ENCODE results near the gene TTC28.
"Not testable (repeated sequence)": the region's sequence is repeated elsewhere in the genome, so short reads cannot be mapped to it uniquely, and the experiment has no call there.

The TTC28 gene

DNA sequence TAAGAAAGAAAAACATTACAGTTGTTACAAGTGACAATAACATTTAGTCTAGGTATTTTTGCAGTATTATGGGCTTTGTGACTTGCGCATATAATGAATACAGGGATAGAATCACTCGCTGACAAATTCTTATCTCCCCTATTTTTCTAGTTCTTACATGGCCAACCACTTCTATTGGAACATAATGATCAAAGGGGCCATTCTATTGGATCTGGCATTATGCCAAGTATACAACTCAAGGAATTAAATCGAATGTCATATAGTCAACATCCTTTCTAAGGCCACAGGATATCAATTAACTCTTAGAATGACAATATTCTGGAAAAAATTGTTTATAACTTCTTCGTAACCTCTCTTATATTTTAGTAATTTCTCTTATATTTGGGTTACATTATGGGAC is 272.0 kb downstream of the TTC28 start:
- DNase-seq = no peak
- ATAC-seq = no peak

DNA sequence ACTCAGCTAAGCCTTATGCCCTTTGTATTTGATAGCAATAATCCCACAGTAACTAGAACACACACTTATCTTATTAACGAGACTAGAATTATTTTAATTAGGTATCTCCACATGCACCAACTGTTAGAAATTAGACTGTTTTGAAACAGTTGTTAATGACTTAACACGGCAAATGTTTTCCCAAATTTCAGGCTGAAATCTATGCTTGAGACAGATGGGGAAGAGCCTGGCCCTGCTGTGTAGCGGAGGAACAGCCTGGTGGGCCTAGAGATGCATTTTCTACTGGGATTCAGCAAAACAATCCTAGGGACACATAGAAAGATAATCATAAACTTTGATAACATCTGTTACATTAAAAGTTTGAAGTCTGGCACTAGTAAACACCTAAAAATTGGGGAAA is 273.4 kb downstream of the TTC28 start:
- DNase-seq (no peak), ATAC-seq (no peak)

DNA sequence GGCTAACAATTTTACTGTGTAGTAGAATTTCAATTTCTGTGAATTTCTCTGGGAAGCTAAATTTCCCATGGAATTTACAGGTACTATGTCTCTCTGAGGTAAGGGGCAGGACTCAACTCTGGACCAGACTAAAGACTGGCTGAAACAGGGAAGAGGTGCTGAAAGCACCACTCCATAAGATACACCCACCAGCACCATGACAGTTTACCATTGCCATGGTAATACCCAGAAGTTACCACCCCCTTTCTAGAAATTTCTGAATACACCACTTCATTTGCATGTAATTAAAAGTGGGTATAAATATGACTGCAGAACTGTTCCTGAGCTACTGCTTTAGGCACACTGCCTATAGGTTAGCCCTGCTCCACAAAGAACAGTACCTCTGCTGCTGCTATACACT is 274.1 kb downstream of the TTC28 start:
- DNase-seq = no peak
- ATAC-seq = no peak

DNA sequence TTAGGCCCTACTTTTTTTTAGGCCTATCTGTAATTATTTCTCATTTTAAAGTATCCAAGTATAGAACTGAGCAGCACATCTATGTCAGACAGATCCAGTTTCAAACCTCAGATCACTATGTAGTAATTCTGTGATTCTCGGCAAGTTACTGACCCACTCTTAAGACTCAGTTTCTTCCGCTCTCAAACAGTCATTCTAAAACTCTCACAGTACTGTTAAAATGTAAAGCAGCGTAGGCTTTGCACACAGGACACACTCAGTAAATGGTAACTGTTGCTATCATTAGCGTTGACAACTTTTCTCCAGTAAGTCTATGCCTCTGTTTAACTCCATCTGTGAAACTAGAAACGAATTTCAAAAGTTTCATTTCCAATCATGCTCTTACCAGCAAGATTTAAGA is 277.1 kb downstream of the TTC28 start:
- no peak for ATAC-seq
- no peak for DNase-seq

DNA sequence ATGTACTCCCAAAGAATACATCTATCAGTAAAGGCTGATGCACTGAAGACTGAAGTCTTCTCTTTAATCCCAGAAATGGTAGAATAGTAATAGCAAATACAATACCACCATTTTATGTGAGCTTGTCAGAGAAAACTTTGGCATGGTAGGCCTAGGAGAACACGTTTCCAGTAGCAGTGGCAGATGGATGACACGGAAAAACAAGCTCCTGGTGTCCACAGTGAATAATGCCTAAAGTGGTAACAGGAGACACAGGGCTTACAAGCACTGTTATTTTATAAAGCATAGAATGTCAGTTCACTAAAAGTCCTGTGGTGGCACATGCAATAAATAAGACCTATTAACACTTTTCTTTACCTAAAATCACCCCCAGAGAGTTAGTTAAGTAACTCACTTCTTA is 277.6 kb downstream of the TTC28 start:
- no peak for ATAC-seq
- no peak for DNase-seq

DNA sequence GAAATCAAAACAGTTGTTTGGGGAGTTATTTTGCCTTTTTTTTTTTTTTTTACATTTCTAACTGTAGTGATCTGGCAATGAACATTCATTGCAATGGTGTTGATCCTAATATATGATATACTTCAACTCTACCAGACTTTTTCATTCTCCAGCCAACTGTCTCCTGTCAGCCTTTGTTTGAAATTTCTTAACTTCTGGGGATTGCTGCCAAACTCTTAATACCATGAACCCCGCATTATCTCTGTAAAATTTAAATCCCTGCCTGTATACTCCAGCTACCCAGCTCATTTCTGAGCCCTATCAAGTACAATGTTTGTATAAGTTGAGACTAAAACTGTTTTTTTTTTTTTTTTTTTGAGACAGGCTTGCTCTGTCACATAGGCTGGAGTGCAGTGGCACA is 280.7 kb downstream of the TTC28 start:
- ATAC-seq (no peak), DNase-seq (no peak)

DNA sequence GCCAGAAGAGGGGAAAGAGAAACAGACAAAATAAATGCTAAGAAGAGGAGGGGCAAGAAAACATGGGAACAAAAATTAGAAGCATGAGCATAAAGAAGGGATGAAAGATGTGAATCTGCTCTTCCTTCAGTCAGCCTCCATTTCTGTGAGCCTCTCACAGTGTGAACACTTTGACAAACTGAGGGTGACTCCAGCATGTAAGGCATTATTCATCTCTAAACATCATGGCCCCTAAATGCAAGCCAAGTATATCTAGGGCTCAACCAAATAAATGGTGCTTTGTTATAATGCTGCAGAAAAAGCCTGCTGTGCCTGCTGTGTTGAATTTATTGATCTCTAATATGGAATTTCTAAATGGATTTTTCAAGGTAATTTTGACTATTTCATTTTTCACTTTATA is 281.3 kb downstream of the TTC28 start:
- ATAC-seq (no peak), DNase-seq (no peak)

DNA sequence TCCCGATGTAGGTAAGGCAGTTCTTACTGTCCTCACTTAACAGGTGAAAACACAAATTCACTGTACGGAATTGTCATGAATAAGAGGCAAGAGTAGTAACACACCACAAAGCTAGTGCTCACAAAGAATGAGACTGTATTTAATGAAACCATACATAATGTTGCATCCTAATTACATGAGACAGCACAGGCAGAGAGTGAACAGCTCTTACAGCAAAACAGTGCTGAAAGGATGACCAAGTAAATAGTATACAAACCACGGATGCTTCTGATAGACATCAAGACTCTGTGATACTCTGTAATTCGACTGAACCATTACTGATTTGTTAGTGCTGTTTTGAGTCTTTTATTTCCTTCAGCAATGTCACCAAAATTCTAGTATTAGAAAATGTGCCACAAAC is 282.3 kb downstream of the TTC28 start:
- ATAC-seq (no peak), DNase-seq (no peak)

DNA sequence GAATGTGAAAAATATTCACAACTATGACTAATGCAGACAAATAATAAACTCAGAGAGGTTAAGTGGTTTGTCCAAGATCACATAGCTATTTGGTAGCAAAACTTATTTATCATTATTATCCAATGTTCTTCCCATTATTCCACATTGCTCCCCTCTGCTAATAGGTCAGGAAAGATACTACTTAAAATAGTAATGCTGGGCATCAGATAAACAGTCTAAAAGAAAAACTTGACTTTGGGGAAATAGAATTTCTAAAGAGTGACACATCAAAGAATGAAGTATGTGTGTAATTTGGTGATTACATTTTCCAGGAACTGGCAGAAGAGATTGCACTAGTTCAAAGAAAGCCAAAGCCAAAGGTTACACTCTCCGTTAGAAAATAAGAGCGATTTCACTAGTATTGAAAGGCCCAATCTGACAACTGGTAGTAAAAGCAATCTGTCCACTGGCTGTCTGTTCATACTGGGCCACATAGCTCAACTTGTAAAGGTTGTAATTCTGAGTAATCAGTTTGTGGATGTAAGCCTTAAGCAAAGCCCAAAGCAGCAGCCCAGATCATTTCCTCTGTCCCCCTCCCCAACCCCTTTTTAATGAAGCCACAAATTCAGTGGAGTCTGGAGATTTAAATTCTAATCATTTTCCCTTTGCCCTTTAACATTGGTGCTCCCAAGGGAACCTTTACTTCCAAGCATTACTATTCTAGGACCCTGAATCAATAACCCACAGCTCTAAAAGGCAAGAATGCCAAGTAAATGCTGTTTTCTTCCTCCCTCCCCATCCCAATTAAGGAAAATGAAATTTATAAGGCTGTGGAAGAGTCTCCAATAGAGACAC is 283.5 kb downstream of the TTC28 start:
- ATAC-seq (peak; percentile 43), DNase-seq (no peak)

DNA sequence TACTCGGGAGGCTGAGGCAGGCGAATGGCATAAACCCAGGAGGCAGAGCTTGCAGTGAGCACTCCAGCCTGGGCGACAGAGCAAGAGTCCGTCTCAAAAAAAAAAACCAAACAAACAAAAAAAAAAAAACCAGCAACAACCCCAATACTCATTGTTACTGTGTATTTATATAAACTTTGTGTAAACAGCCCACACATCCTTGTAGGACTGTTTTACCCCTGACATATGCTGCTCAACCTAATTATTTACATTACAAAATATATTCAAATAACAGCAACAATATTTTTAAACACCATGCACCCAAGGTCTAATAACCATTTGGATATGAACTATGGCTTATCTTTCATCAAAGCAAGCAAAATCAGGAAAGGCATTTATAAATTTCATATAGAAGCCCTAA is 284.1 kb downstream of the TTC28 start:
- DNase-seq (no peak), ATAC-seq (no peak)

DNA sequence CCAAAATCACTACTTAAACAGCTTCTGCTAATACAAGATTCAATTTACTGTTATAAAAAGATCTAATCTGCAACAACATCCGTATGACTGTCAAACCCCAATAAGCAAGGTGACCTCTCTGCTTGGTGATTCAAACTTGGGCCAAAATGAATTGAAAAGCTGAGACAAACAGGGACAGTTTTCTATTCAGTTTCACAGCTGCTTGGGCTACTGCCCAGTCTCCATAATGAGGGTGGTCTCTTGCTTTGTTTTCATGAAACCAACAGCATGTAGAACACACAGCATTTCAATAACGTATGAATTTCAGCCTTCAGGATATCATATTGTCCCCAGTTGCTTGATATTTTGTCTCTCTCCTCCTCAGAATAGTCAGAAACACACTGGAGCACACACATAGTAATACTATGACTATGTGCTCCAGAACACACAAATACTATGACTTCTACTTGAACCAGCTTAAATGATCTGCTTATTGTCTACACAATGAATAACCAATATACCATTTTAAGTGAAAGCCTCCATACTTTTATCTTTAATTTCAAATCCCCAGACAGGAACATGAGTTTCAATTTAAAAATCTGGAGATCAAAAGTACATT is 285.0 kb downstream of the TTC28 start:
- ATAC-seq (no peak), DNase-seq (no peak)

DNA sequence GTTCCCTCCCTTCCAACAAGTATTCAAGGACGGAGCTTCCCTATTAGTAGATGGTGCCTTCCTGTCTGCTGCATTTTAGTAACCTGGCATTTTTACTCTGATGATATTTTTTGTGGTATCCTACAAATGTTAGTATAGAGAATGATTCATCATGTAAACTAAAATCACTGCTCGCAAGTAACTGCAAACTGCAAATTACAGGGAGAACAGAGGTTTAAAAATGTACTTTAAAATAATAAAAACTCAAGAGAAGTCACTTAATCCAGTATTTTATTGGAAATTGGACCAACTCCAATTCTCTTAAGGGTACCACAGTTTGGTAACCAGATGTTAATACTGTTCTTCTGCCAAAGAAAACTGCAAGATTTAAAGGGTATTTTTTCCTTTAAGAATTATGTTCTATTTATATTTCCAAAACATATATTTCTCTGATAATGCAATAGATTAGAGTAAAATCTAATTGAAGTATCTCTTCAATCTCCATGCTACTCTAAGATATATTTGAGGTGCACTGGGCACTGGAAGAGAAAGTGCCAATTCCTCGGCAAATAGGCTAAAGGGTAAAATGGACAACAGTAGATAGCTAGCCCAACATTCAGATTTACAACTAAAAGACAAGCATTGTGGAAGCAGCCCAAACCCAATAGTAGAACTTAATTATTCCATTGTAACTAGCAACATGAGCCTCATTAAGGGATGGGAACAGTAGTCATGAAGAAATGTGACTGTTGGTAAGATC is 298.0 kb downstream of the TTC28 start:
- ATAC-seq (no peak), DNase-seq (no peak)

DNA sequence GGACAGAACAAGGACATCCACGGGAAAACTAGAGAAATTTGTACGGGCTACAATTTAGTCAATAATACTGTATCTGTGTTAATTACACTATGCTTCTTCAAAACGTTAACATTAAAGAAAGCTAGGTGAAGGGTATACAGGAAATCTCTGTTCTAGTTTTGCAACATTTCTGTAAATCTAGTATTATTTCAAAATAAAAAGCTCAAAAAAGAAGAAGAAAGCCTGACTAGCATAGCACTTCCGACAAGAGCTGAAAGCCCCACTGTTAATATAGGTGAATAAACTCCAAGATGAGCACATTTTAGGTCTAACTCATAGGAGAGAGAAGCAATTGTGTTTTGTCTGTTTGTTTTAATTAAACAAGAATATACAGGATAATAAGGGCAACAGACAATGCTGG is 299.7 kb downstream of the TTC28 start:
- ATAC-seq (no peak), DNase-seq (no peak)

DNA sequence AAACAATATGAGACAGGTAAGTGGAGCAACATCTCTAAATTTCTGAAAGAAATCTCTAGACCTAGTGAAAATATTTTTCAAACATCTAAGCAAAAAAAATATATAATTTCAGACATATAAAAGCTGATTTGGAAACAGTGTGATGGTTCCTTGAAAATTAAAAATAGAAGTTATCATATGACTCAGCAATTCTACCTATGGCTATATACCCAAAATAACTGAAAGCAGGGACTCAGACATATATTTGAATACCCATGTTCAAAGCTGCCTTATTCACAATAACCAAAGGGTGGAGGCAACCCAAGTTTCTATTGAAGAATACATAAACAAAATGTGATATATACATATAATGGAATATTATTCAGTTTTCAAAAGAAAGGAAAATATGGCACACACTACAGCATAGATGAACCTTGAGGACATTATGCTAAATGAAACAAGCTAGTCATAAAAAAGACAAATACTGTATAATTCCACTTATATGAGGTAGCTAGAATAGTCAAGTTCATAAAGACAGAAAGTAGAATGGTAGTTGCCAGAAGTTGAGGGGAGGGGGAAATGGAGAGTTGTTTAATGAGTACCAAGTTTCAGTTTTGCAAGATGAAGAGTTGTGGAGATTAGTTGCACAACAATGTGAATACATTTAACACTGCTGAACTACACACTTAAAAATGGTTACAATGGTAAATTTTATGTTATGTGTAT is 300.4 kb downstream of the TTC28 start:
- ATAC-seq = no peak
- no peak for DNase-seq

DNA sequence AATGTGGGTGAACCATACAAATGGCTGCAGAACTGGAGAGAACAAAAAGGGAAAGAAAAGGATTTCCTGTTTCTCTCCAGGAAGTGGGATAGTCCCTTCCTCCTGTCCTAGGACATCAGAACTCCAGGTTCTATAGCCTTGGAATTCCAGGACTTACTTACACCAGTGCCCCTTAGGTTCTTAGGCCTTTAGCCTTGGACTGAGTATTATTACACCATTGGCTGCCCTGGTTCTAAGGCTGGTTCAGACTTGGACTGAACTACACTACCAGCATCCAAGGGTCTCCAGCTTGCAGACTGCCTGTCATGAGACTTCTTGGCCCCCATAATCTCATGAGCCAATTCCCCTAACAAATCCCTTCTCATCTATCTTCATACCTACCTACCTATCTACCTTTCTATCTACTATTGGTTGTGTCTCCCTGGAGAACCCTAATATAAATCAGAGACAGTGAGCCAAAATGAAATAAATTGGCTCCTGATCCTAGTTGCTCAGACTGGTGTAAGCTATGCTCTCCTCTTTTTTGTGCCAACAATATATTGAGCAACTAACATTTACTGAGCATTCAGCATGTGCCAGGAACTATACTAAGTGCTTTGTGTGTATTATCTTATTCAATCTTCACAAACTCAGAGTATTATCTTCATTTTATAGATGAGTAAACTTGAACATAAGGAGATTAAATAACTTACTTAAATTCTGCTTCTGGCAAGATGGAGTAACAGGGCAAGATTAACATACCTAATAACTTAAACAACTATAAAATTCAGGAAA is 303.7 kb downstream of the TTC28 start:
- ATAC-seq (no peak), DNase-seq (no peak)

DNA sequence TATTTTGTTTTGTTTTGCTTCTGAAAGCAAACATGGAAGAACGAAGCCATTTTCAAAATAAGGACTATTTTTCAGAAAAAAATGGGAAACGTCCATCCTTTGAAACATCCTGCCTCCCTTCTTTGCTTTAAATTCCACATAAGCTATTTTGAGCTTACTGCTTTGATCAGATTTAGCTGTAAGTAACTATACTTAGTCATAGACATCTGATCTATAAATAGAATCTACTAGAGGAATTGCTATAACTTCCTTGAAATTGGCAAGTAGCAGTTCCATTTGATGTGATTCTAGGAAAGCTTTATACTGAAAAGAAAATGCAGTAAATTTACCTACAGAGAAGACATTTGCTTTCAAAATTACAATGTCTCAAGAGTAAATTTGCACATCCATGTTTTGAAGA is 305.8 kb downstream of the TTC28 start:
- no peak for ATAC-seq

DNA sequence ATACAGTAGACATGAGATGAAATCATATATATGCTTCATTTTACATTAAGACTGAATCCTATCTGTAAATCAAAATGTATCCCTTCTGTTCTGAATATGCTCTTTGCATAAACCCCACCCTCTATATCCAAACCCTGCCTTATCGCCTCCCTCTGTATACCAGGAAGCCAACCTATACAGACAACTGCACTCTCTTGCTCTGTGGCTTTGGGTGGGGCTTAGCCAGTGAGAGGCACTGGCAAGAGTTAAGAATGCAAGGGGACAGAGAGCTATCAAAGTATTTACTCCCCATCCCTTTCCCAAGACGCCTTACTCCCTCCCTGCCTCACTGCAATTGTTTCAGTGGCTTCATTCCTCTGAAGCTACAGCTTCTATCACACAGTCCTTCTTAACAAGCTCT is 309.8 kb downstream of the TTC28 start:
- ATAC-seq (no peak), DNase-seq (no peak)

More for the DNA sequence above, 305.8 kb downstream of the TTC28 start:
- no peak for DNase-seq

DNA sequence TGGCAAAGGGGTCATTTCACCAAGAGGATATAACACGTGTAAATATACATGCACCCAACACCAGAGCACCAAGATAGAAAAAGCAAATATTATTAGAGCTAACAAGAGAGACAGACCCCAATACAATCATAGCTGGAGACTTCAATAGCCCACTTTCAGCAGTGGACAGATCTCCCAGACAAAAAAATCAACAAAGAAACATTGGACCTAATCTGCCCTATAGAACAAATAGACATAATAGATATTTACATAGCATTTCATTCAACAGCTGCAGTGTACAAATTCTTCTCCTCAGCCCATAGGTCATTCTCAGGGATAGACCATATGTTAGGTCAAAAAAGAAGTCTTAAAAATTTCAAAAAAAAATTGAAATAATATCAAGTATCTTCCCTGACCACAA is 312.8 kb downstream of the TTC28 start:
- ATAC-seq (no peak), DNase-seq (no peak)

DNA sequence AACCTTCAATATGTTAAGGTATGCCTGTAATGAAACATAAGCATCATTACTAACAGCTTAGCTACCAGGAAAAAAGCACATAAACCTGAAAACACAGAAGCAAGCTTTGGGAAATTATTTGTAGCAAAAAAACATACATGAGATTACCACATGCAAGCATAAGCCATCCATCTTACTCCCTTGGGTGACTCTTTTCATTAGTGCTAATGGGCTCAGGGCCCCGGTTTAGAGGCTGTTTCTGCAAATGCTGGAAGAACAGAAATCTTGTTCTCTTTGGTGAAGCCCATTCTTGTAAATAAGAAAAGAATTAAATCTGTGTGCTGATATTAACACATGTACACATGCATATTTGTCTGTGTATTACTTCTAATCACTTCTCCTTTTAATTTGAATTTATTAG is 314.3 kb downstream of the TTC28 start:
- ATAC-seq = no peak
- no peak for DNase-seq

DNA sequence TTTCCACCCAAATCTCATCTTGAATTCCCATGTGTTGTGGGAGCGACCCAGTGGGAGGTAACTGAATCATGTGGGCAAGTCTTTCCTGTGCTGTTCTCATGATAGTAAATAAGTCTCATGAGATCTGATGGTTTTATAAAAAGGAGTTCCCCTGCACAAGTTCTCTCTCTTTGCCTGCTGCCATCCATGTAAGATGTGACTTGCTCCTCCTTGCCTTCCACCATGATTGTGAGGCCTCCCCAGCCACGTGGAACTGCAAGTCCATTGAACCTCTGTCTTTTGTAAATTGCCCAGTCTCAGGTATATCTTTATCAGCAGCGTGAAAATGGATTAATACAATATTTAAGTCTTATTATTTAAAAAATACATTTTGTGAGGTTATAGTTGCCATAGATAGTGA is 315.5 kb downstream of the TTC28 start:
- not testable (repeated sequence) for ATAC-seq, DNase-seq

DNA sequence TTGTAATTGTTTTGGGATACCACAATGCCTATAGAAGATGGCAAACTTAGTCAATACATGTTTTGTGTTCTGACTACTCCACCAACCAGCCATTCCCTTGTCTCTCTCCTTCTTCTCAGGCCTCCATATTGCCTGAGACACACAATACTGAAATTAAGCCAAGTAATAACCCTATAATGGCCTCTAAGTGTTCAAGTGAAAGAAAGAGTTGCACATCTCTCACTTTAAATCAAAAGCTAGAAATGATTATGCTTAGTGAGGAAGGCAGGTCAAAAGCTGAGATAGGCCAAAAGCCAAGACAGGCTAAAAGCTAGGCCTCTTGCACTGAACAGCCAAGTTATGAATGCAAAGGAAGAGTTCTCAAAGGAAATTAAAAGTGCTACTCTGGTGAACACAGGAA is 318.7 kb downstream of the TTC28 start:
- no peak for ATAC-seq
- DNase-seq = no peak

DNA sequence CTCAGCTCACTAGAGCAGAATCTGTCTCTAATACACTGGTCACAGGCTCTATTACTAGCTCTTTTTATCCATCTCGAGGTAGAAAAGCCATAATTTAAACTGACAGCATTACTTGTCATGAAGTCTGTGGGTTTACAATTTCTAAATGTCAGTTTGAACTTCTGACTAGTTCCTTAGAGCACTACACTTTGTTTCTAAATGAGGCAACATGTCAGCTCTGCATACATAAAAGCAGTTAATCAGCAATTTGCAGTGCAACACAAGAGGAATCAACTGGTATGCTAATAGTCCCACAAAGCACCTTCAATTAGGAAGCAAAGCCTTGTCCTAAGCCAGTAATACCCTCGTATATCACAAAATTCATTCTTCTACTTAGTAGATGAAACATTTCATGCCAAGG is 321.3 kb downstream of the TTC28 start:
- DNase-seq (no peak), ATAC-seq (no peak)

Data from stimulated activated naive CD8-positive, alpha-beta T cell treated with anti-CD3 and anti-CD28 coated beads, Interleukin-15, Interleukin-2, amounts not matched to agents 100 U/mL and 50 U/mL, for 24 hours (primary cell).